GM18517 (cell line): ENCODE results near the gene CUX1.
"Not testable (repeated sequence)": the region's sequence is repeated elsewhere in the genome, so short reads cannot be mapped to it uniquely, and the experiment has no call there.

Source experiments
- ATAC-seq: cut with Tn5 transposase; IDR thresholded peaks from one replicate; pipeline ENCODE4 v1.9.1; 2021; ENCODE audit warnings: mild to moderate bottlenecking, moderate library complexity; ENCODE audit not compliant: unreplicated experiment

Gene CUX1

DNA sequence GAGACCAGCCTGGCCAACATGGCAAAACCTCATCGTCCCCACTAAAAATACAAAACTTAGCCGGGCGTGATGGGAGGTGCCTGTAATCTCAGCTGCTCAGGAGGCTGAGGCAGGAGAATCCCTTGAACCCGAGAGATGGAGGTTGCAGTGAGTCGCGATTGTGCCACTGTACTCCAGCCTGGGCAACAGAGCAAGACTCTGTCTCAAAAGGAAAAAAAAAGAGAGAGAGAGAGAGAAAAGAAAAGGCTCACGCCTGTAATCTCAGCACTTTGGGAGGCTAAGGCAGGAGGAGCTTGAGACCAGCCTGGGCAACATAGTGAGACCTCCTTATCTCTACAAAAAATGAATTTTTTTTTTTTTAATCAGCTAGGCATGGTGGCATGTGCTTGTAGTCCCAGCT is 157.6 kb downstream of the CUX1 start:
- ATAC-seq: no peak

DNA sequence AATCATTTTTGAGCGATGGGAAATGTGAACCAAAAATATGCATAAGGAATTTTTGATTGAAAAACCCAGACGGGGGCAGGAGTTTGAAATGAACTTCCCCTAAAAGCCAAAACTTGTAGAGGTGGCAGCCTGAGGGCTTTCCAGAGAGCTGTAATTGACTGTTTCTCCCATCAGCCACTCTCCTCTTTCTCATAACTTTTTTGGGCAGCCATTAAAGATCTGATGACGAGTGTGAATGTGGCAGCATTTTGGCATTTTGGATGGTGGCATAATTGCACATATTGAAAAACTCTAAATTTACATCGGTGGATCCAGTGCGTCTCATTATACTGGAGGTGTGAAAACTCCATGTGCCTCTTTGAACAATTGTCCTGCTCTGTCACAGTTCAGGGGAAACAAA is 159.0 kb downstream of the CUX1 start:
- ATAC-seq: no peak

DNA sequence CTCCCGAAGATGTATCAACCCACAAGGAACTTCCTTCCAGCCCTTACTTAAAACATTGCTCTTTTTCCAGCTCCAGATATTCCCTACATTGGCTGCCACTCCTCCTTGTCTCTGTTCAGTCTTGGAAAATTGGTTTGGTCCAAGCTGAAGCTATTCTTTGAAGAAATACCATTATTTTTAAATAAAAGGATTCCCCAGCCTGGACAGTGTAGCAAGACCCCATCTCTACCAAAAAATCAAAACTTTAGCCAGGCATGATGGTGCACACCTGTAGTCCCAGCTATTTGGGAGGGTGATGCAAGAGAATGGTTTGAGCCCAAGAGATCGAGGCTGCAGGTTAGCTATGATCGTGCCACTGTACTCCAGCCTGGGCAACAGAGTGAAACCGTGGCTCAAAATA is 159.8 kb downstream of the CUX1 start:
- ATAC-seq: no peak

DNA sequence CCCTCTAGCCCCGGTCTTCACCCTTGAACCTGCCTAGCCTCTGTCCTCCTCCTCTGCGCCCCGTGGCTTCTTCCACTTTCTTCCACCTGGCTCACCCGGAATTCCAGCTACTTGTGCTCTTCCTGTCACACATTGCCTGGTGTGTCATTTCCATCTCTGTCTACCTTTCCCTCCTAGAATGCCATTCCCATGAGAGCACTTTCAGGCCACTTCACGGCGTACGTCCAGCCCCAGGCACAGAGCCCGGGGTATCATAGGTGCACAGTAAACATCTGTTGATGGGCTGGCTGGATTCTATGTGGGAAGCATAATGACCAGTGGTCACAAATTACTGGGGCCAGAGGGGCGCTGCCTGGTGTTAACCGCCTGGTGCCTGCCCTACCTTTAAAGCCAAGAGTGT is 161.3 kb downstream of the CUX1 start:
- no peak for ATAC-seq

DNA sequence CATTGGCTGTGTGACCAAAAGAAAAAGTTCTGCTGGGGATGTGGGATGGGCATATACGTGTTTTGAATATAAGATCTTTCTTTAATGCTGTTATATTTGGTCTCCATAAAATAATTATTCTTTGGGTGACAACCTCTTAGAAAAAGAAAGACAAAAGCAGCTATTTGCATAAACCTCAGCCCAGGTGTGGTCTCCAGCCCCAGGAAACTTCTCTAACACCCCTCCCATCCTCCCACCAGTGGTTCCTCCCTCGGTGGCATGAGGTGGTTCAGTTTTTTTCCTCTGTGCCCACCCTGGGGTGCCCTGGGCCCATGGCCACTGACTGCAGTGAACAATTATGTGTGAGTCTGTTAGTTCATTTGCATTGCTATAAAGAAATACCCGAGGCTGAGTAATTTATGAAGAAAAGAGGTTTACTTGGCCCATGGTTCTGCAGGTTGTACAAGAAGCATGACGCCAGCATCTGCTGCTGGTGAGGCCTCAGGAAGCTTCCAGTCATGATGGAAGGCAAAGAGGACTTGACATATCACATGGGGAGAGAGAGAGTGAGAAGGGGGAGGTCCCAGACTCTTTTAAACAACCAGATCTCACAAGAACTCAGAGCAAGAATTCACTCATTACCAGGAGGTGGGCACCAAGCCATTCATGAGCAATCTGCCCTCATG is 165.9 kb downstream of the CUX1 start:
- ATAC-seq: no peak

DNA sequence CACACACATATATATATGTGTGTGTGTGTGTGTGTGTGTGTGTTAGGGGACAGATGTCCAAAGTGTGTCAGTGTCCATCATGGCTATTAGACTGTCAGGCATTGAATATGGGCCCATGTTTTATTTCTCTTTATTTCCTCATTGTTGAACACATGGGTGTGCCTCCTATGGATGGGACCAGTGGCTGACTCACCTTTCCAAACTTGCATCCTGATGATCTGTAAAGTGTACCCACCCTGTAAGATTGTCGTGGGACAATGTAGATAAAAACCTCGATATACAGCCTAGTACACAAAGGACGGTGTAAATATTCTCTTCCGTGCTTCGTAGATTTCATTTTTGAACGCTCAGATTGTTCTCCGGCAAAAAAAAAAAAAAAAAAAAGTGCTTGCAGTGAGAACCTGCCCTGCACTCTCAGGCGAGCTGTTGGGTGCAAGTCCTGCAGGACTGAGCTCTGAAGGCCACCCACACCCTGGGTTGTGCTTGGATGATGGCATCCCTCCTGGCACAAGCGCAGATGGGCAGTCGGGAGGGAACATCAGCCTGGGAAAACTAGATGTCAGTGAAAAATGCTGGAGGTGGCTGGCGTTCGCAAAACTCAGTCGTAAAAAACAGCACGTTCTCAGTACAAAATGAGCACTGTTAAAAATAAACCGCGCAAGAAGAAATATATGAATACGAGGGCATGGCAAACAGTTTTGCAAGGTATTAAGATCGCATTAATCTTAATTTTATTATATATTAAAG is 166.9 kb downstream of the CUX1 start:
- no peak for ATAC-seq

DNA sequence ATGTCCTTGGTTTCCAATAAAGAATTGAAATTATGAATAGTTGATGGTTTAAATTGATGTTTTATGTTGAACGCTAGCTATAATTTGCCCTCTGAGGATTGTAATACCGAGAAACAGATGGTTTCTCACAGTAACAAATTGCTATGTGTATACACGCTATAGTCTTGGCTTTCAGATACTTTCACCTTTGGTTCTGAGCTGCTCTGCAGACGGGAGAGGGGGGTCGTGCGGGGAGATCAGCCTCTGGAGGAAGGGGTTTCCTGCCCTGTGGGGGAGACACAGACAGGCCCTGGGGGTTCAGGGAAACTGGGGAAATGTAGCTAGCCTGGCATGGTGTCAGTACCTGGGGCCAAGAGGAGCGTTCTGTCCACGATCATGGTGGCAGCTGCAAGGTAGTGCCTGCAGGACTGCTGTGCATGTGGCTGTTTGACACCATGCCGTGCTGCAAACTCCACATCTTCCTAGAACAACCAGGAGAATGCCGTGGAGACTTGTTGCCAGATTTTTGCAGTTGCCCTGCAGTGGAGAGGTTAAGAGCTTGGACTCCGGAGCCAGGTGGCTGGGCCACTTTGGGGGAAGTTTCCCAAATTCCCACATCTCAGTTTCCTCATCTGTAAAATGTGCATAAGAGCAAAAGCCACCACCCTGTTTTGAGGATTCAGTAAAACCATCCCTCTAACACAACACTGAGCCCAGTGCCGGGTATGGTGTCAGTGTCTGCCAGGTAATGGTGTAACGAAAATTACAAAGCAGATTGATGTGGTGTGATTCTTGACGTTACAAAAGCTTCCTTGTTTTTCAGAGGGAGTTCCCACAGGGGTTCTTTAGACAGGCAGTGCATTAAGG is 167.9 kb downstream of the CUX1 start:
- ATAC-seq: no peak

DNA sequence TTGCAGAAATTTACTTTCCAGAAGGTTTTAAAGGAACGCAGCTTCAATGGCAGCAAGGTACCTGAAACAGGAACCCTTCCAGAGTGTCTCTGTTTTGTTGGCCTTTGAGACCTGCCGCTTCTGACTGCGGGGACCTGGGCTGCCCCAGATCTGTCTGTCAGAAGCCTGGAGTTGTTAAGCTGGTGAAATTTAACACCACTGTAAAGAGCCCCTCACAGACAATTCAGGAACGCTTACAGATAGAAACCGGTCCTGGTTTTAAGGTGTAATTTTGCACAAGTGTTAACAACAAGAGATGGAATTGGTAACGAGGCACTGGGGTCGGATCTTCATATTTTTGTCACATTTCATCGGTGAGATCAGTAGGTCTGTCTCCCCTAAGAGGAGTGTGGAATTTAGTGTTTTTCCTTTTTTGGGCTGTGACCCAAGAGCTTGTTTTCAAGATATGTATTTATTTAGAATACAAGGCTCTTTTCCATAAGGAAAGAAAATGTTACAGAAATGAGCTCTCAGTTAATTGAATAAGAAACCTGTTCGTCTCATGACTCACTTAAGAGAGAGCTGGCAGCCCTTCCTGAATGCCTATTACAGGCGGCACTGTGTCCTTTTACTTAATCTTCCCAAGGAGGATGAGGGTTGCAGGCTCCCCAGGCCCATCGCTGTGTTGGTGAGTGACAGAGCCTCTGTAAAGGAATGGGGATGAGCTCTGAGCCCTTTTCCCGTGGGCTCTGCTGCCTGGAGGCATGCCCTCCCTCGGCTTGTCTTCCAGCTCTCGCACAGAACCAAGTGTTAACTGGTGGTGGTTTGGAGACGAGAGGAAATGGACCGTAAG is 168.7 kb downstream of the CUX1 start:
- no peak for ATAC-seq

DNA sequence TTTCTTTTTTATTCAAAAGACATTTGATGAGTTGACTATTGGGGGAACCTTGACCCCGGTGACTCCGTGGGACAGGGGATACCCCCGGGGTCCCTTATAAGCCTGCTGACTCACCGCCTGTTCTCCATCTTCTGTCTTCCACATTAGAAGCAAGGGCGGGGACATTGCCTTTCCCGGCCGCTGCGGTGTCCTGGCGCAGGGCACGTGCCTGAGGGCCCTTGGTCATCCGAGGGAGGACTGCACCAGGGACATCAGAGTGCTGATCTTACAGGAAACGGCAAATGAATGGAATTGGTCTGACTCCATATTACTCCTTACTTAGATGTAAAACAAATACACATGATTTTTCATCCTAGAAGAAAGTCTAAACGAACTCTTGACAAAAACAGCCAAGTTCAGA is 170.1 kb downstream of the CUX1 start:
- ATAC-seq: no peak

DNA sequence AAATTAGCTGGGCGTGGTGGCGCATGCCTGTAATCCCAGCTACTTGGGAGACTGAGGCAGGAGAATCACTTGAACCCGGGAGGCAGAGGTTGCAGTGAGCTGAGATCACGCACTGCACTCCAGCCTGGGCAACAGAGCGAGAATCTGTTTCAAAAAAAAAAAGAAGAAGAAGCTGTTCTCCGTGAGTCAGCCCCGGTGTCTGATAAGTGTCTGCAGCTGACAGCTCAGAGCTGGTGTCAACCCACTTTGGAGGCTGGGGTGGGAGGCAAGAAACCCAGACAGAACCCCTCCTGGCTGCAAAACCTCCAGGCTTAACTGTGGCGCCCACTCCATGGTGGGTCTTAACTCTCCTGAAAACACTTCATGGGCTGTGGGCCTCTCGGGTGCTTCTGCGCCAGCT is 170.6 kb downstream of the CUX1 start:
- not testable (repeated sequence) for ATAC-seq

DNA sequence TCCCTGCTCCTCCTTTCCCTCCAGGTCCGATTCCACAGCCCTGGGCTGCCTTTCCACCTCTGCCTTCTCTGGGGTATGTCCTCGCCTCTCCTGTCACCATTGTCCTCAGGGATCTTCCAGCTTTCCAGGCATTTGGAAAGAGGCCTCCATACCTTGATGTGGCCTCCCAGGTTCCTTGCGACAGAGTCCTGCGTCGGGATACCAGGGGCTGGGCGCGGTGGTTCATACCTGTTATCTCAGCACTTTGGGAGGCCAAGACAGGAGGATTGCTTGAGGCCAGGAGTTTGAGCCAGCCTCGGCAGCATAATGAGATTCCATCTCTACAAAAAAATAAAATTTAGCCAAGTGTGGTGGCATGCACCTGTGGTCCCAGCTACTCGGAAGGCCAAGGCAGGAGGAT is 171.1 kb downstream of the CUX1 start:
- ATAC-seq: no peak

DNA sequence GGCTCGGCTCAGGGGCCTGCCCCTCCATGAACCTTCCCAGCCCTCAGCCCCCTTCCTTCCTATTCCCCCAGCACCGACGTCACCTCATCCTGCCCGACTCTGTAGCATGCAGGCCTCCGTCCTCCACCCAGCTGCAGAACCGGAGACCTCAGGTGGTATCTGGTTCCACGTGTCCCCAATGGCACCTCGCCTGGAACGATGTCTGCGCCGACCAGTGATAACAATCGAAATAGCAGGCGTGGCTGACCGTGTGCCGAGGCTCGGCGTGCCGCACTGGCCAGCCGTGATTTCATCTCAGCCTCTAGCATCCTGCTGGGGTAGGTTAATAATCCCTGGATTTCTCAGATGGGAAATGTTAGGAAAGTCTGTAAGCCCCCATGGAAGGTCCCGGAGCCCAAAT is 171.7 kb downstream of the CUX1 start:
- no peak for ATAC-seq

DNA sequence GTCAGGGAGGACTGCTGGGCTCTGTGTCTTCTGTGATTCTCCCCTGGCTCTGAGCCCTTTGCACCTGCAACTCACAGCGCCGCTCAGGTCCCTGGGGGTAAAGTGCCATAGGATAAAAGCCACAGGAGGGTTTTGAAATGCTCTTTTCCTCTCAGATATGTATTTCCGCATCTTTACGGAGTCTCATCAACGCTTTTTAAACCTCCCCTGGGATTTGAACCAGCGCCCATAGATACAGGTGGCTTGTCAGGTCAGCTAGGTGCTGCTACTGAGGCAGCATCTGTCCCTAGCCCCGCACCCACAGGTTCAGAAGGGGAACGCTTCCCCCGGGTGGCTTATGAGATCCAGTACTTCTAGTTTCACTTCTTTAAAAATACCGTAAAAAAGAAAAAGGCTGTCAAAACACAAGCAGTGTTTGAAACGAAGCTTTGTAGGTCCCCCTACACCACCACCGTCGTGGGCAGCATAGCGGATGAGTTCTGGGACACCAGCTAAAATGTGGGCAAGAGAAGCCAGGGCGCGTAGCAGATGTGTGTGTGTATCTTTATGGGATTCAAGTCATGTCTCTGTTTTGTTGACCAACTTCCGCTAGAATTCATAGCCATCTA is 173.5 kb downstream of the CUX1 start:
- peak; percentile 90 for ATAC-seq

DNA sequence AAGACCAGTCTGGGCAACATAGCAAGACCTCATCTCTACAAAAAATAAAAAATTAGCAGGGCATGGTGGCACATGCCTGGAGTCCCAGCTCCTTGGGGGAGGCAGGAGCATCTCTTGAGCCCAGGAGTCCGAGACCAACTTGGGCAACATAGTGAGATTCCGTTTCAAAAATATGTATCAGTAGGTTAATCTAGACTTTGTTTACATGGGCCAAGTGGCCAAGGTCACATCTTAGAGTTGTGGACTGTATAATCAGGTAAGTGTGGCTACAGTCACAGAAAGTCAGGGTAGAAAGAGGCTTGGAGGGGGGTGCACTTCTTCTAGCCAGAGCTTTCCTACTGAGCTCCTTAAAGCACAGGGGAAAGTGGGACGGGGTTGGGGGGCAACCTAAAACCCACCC is 174.4 kb downstream of the CUX1 start:
- no peak for ATAC-seq

DNA sequence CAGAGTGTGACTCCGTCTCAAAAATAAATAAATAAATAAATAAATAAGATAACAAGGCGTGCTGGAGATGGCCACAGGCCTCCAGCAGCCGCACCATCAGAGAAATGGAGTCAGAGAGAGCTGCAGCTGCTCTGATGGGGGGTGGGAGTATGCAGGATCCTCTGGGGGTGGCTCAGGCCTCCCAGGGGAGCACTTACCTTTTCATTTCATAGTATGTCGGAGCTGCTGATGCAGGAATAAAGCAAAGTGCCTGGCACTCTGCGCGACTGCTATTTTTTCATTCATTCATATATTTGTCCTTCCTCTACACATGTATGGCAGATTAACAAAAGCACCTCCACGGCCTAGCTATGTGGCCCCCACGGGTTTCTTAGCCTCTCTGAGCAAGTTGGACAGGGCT is 175.9 kb downstream of the CUX1 start:
- ATAC-seq: no peak

DNA sequence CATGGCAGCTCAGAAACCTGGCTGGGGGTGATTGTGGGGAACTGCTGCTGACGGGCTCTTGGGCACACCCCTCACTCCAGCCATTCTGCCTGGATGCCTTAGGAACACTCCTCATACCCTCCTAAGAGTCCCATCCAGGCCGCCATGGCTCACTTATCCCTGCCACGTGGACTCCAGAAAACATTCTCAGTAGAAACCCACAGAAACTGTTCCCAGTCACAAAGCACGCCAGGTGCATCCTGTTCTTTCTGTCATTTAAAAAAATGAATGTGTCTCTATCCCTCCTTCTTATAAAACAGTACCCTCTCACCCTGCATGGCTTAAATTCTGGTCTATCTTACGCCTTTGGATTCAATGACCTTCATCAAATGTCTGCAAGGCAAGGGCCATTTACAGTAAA is 177.7 kb downstream of the CUX1 start:
- no peak for ATAC-seq

DNA sequence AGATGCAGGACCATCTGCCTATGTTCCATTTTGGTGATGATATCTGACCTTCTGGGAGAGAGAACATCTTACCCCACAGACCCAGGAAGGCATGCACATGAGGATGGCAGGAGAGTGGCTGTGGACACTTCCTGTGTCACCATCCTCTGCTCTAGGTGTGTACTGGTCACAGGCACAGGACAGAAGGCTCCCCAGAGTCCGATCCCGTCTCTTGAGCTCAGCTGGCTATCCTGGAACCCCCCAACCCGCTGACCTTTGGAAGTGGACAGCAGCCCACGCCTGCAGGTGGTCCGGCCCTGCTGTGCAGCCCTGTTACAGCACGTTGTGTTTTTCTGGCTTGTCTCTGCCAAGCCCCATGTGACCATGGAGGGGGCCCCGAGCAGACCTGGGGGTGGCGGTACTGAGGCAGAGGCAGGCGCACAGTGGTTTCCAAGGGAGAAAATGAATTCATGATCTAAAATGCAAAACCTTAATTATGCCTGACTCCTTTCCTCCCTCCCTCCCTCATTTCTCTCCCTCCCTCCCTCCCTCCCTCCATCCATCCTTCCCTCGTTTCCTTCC is 178.8 kb downstream of the CUX1 start:
- ATAC-seq: no peak

DNA sequence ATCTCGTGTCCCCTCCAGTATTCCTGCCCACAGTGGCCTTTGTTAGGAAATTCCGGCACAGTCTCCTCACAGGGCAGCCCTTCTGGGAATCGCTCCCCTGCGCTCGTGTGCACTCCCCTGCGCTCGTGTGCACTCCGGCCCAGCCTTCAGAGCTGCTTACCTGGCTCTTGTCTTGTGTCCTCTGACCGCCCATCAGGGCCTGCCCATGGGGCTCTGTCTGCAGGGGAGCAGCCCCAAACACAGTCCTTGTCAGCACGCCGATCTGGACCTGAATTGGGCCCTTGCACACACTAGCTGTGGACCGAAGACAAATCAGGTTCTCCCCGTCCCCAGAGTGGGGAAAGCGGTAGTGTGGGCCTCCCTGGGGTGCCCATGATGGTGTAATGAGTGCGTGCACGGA is 179.4 kb downstream of the CUX1 start:
- no peak for ATAC-seq

DNA sequence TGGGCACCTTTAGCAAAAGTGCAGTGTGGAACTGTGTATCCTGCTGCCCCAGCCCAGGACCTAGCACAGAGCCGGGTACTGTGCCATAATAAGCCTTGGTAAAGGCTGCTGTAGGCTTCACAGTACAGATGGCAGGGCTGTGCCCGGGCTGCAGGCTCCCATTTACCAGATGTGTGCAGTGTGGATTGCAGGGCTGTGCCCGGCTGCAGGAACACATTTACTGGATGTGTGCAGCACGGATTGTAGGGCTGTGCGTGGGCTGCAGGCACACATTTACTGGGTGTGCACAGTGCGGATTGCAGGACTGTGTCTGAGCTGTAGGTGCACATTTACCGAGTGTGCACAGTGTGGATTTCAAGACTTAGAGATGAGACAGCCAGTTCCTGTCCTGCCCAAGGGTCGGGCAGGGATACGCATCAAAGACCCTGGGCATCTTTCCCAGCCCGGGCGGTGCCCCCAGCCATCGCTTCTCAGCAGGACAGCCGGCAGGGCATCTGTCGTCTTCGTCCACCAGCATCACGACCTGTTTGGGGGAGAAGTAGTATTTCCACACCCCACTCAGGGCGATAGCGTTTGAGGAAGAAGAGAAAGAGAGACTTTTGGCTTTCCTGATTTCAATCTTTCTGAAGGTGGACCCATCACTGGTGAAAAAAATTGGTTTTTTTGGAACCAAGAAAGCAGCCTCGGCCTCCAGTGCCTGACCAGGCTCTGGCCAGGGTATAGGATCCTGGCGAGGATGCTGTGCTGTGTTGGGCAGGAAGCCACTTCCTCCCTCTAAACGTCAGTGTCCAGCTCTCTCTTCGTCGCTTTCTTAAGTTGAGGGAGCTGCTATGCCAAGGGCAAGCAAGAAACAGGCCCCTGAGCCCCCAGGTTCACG is 180.8 kb downstream of the CUX1 start:
- no peak for ATAC-seq
